ENCODE results near the gene COL20A1. TPM values are rescaled to one million over a fixed set of nuclear protein-coding genes. Genes with fewer than 3 reads are reported as not detected.
A peak's percentile ranks its signal among the peaks of the same experiment; 100 is the strongest.

COL20A1 gene
- polyA plus RNA-seq, 2 of the 4 experiments (the other 2 are of a cell fraction): 0.21 to 0.93 TPM

DNA sequence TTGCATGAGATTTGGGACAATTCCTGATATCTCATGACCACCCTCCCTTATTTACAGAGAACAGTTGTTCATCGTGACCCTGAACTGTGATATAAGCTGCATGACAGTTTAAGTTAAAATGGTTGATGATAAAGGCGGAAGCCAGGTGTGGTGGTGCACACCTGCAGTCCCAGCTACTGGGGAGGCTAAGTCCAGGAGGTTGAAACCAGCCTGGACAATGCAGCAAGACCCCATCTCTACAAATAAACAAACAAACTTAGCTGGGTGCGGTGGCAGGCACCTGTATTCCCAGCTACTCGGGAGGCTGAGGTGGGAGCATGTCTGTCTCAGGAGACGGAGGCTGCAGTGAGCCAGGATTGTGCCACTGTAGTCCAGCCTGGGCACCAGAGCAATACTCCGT is 24.1 kb downstream of the COL20A1 start:
- 83% methylated on average over 6 of the region's 6 CpGs for WGBS (ENCODE audit: missing lambda C conversion rate)
- FAIRE-seq (no peak), DNase-seq (ENCODE audit: low read depth in 1 of 2, low spot score in 1 of 2) (no peak), ATAC-seq (no peak)
- H3K27ac ChIP-seq: no peak overlapping the region
- TF ChIP-seq, protein P1, sequence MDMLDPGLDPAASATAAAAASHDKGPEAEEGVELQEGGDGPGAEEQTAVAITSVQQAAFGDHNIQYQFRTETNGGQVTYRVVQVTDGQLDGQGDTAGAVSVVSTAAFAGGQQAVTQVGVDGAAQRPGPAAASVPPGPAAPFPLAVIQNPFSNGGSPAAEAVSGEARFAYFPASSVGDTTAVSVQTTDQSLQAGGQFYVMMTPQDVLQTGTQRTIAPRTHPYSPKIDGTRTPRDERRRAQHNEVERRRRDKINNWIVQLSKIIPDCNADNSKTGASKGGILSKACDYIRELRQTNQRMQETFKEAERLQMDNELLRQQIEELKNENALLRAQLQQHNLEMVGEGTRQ (IDR thresholded peaks at IDR 0.05): no peak
- no peak for TF ChIP-seq TFCP2L1 (CRISPR knock-in tag; IDR thresholded peaks at IDR 0.05)
- no peak for TF ChIP-seq JUNB (IDR thresholded peaks at IDR 0.05)
- no peak for TF ChIP-seq KDM5A (IDR thresholded peaks at IDR 0.05)
- TF ChIP-seq, protein P2, sequence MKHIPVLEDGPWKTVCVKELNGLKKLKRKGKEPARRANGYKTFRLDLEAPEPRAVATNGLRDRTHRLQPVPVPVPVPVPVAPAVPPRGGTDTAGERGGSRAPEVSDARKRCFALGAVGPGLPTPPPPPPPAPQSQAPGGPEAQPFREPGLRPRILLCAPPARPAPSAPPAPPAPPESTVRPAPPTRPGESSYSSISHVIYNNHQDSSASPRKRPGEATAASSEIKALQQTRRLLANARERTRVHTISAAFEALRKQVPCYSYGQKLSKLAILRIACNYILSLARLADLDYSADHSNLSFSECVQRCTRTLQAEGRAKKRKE (CRISPR knock-in tag; IDR thresholded peaks at IDR 0.05; ENCODE audit: low read depth): no peak
- no peak for TF ChIP-seq MYC (IDR thresholded peaks at IDR 0.05; ENCODE audit: borderline replicate concordance, low read length)
- no peak for TF ChIP-seq HOXB13 (CRISPR knock-in tag; IDR thresholded peaks at IDR 0.05; ENCODE audit: low read depth)
- no peak for TF ChIP-seq EHMT2 (IDR thresholded peaks at IDR 0.05; ENCODE audit: low read depth)
- TF ChIP-seq, protein P3, sequence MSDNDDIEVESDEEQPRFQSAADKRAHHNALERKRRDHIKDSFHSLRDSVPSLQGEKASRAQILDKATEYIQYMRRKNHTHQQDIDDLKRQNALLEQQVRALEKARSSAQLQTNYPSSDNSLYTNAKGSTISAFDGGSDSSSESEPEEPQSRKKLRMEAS (IDR thresholded peaks at IDR 0.05): no peak
- POLR2A ChIA-PET: interaction anchor here (0.6 kb wide), 1 partner anchor 205 kb away, joined by 3 read pairs; no protein-coding TSS in a partner anchor
- H3K4me3 ChIP-seq: no peak overlapping the region
- CTCF ChIA-PET: interaction anchor here (0.8 to 3.8 kb wide), 8 partner anchors 8 to 94 kb away, joined by 3 to 31 read pairs (median 4); no protein-coding TSS in a partner anchor
- H3K4me1 ChIP-seq: peaks cover 9% of the 10 kb centered on the region; the same call in 2 of the 3 replicates
- no peak overlapping the region for H3K4me2 ChIP-seq
- H3K9me3 ChIP-seq: no peaks in the 10 kb centered on the region

DNA sequence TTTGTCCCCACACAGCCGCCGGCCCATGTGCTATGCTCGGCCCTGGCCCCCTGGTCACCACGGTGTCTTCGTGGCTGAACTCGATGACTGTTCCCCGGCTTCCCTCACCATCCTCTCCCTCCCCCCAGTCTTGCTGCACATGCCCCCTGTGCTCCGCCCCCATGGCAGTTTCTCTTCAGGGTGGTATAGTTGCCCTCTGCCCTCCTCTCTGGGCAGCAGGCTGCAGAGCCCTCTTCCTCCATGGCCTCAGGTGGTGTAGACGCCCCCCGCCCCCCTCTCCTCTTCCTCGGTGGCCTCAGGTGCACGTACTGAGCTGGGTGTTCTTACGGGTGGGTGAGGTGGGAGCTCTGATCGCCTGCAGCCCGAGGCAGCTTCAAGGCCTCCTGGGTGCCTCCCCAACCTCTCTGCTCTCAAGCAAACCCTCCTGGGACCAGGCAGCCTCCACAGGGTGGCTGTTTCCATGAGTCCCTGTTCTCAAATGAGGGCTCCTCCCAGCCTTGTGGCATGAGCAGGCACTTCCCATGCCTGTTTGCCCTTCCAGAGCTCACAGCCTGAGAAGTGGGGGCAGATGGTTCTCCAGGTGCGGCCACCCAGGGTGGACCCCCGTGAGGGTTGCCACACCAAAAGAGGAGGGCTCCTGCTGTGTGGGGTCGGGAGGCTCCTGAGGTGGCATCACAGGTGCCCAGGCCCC is 24.8 kb downstream of the COL20A1 start:
- H3K9me3 ChIP-seq: no peaks in the 10 kb centered on the region
- ChIA-PET POLR2A (interaction anchor here (0.6 kb wide), 1 partner anchor 205 kb away, joined by 3 read pairs; no protein-coding TSS in a partner anchor), CTCF (interaction anchor here (0.8 to 3.8 kb wide), 9 partner anchors 9 to 94 kb away, joined by 3 to 31 read pairs (median 4); no protein-coding TSS in a partner anchor)
- ATAC-seq: peak in 1 of 2 experiments; percentile 29; a peak in 2 of 6 replicates
- no peak for DNase-seq (ENCODE audit: low read depth in 1 of 2, low spot score in 1 of 2)
- no peak for TF ChIP-seq ZNF302 (CRISPR knock-in tag; IDR thresholded peaks at IDR 0.05)
- FAIRE-seq: no peak
- H3K4me2 ChIP-seq: no peak overlapping the region
- H3K4me1 ChIP-seq: peaks cover 9% of the 10 kb centered on the region; the same call in 2 of the 3 replicates
- H3K4me3 ChIP-seq: no peak overlapping the region
- H3K27ac ChIP-seq: no peak overlapping the region
- WGBS (ENCODE audit: missing lambda C conversion rate): 68% methylated on average over 8 of the region's 18 CpGs

DNA sequence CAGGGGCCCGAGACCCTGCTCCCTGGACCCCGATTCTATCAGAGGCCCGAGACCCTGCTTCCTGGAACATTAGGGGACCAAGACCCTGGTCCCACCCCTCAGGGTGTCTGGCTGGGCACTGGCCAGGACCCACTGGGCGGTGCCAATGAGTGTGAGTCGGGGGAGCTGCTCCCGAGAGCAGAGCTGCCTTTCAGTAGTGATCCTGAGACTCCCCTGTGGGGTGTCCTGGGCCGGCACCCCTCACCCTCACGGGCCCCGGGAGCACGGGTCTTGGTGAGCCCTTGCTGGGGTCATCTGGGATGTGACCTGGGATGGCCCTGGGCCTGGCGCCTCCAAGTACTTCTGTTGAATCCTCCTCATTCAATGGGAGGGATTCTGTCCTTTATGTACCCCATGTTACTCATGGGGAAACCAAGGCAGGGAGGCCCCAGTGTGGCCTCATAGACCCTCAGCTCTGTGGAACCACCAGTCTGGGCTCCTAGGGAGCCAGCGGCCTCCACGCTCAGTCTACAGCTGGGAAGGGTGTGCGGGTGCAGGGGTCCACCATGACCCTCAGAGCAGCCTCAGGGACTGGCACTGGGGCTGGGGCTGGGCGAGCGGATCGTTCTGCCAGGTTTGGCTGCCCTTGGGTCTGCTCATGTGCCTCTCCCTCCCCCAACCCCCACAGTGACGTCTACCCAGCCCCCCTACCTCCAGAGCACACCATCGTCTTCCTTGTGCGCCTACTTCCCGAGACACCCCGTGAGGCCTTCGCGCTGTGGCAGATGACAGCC is 25.6 kb downstream of the COL20A1 start:
- Histone ChIP-seq H3K4me1 (peaks cover 9% of the 10 kb centered on the region; the same call in 2 of the 3 replicates), H3K4me2 (no peak overlapping the region), H3K4me3 (no peak overlapping the region), H3K27ac (no peak overlapping the region), H3K9me3 (no peaks in the 10 kb centered on the region)
- FAIRE-seq (no peak), ATAC-seq (no peak), DNase-seq (ENCODE audit: low read depth in 1 of 2, low spot score in 1 of 2) (no peak)
- POLR2A ChIA-PET: no interaction called here
- CTCF ChIA-PET: interaction anchor here (1.3 to 3.8 kb wide), 5 partner anchors 10 to 63 kb away, joined by 4 to 31 read pairs (median 12); no protein-coding TSS in a partner anchor
- TF ChIP-seq CBX2 (IDR thresholded peaks at IDR 0.05; ENCODE audit: borderline replicate concordance, low read depth) (no peak), JUN (IDR thresholded peaks at IDR 0.05) (no peak), CEBPB (IDR thresholded peaks at IDR 0.05) (no peak), ZFP36 (IDR thresholded peaks at IDR 0.05; ENCODE audit: borderline replicate concordance, partially characterized antibody) (no peak), ZNF302 (CRISPR knock-in tag; IDR thresholded peaks at IDR 0.05) (no peak), HOXB5 (CRISPR knock-in tag; IDR thresholded peaks at IDR 0.05) (no peak), CHD2 (IDR thresholded peaks at IDR 0.05; ENCODE audit: low read length, partially characterized antibody) (no peak), RNF2 (IDR thresholded peaks at IDR 0.05; ENCODE audit: borderline replicate concordance, low read depth) (no peak), CHD4 (IDR thresholded peaks at IDR 0.05; ENCODE audit: borderline replicate concordance) (no peak), TFCP2L1 (CRISPR knock-in tag; IDR thresholded peaks at IDR 0.05) (no peak), GATA3 (IDR thresholded peaks at IDR 0.05; ENCODE audit: borderline replicate concordance) (no peak), POLR2A (IDR thresholded peaks at IDR 0.05; ENCODE audit: low read length) (no peak)
- whole genome bisulfite sequencing (ENCODE audit: missing lambda C conversion rate): 74% methylated on average over 20 of the region's 24 CpGs

Measured in A549 (cell line).